ENCODE measurements around the gene CEP44.
"Not testable (repeated sequence)": the region's sequence is repeated elsewhere in the genome, so short reads cannot be mapped to it uniquely, and the experiment has no call there.

CEP44 gene

DNA sequence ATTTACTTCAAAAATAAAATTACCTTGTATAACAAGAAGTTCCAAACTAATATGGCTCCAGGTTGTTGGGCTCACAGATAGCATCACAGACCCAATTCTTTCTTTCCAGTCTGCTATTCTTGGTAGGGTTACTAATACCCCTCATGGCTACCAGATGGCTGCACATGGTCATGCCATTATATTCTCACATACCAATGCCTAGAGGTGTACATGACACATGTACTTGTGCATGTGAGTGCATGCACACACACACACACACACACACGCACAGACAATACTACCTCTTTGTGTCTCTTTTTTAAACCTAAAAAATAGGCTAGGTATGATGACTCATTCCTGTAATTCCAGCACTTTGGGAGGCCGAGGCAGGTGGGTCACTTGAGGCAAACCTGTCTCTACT, 31.3 kb upstream of the CEP44 start:
- no peak for DNase-seq (ENCODE audit: low read depth)
- H3K4me3 ChIP-seq (ENCODE audit: low read depth, low read length) = no peak overlapping the region
- TF ChIP-seq, protein P1, sequence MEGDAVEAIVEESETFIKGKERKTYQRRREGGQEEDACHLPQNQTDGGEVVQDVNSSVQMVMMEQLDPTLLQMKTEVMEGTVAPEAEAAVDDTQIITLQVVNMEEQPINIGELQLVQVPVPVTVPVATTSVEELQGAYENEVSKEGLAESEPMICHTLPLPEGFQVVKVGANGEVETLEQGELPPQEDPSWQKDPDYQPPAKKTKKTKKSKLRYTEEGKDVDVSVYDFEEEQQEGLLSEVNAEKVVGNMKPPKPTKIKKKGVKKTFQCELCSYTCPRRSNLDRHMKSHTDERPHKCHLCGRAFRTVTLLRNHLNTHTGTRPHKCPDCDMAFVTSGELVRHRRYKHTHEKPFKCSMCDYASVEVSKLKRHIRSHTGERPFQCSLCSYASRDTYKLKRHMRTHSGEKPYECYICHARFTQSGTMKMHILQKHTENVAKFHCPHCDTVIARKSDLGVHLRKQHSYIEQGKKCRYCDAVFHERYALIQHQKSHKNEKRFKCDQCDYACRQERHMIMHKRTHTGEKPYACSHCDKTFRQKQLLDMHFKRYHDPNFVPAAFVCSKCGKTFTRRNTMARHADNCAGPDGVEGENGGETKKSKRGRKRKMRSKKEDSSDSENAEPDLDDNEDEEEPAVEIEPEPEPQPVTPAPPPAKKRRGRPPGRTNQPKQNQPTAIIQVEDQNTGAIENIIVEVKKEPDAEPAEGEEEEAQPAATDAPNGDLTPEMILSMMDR (IDR thresholded peaks at IDR 0.05; ENCODE audit: insufficient read depth, low read depth, low read length, missing control alignments) = no peak

DNA sequence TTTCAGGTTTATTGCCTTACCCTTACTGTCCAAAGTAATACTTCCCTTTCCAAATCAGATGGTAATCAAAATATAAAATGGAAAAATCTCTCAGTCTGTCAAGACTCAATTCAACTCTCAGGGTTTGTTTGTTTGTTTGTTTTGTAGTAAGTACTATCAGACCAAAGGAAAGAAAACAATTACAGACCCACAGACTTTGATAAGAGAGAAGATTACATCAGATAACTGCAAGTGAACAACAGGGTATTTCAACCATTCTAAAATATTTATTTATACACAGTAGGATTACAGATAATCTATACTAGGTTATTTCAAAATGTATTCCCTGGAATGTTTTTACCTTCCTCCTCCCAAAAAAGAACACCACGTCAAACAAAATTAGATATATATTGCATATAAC, 29.1 kb upstream of the CEP44 start:
- no peak for DNase-seq (ENCODE audit: low read depth)
- TF ChIP-seq, protein P1 (IDR thresholded peaks at IDR 0.05; ENCODE audit: insufficient read depth, low read depth, low read length, missing control alignments) = no peak

DNA sequence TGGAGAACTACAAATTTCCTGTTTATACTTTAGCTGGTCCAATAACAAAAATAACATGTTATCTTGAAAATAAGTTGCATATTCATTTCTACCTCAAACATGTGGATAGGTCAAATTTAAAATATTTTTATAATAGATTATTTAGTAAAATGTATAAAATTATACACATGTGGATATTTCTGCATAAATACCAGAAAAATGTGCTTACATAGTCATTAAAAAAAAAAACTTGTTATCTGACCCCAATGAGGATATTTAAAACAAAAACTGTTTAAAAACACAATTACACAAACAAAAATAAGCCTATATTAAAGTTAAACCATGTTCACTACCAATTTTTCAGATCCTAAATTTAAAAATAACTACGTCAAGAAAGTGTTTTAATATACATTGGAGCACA, 28.3 kb upstream of the CEP44 start:
- DNase-seq (ENCODE audit: low read depth) = no peak
- TF ChIP-seq, protein P1 (IDR thresholded peaks at IDR 0.05; ENCODE audit: insufficient read depth, low read depth, low read length, missing control alignments) = no peak

More for the DNA sequence above, 29.1 kb upstream of the CEP44 start:
- no peak overlapping the region for H3K4me3 ChIP-seq (ENCODE audit: low read depth, low read length)

DNA sequence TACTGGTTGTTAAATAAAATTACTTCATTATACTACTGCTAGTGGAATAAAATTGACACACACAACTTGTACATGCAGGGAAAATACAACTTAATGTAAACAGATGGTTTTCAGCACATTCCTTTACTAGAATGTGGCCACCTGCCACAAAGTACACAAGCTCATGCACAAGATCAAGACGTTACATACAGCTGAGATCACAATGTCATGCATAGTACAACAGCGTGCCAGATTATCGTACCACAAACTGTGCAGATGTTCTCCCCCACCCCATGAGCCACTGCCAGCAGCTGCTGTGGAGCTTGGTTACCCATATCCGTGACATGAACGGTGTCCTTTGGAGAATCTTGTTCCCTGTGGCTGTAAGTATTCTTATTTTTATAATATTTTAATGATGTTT, 27.9 kb upstream of the CEP44 start:
- no peak overlapping the region for H3K4me3 ChIP-seq (ENCODE audit: low read depth, low read length)
- TF ChIP-seq, protein P1 (IDR thresholded peaks at IDR 0.05; ENCODE audit: insufficient read depth, low read depth, low read length, missing control alignments) = no peak
- no peak for DNase-seq (ENCODE audit: low read depth)

More for the DNA sequence above, 28.3 kb upstream of the CEP44 start:
- no peak overlapping the region for H3K4me3 ChIP-seq (ENCODE audit: low read depth, low read length)

DNA sequence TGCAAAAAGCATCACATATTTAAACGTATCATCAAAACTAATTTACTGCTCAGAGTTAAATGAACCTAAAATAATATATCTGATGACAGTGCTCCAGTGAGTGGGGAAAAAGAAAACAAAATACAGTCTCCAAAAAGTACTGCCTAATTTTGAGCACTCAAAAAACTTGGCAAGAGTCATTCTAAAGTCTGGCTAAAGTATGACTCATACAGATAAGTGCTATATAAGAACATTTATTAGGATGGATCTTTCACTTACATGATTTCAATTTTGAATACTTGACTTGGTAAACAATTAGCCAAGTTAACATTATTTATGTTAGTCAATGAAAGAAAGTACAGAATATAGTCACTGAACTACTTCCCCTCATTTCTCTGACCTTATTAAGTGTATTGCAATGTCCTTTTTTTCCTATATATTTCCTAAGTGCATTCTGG, 27.4 kb upstream of the CEP44 start:
- H3K4me3 ChIP-seq (ENCODE audit: low read depth, low read length) = no peak overlapping the region
- TF ChIP-seq, protein P1 (IDR thresholded peaks at IDR 0.05; ENCODE audit: insufficient read depth, low read depth, low read length, missing control alignments) = no peak
- DNase-seq (ENCODE audit: low read depth) = no peak

DNA sequence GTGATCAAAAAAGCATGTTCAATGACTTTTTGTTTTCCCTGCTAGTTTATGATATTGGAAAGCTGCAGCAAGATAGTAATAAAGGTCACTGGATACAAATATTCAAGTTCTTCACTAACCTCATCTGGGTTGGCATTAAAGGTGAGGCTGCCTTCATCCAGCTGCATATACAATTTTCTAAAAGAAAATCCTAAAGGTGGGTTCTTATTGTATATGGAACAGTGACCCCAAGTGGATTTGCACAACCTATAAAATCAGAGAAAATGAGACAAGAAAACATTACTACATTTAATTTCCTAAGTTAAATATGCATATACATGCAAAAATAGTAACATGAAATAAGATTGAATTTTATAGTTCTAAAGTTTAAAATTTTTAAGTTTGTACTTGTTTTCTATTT, 24.1 kb upstream of the CEP44 start:
- TF ChIP-seq, protein P1 (IDR thresholded peaks at IDR 0.05; ENCODE audit: insufficient read depth, low read depth, low read length, missing control alignments) = no peak
- DNase-seq (ENCODE audit: low read depth) = no peak
- H3K4me3 ChIP-seq (ENCODE audit: low read depth, low read length) = no peak overlapping the region

DNA sequence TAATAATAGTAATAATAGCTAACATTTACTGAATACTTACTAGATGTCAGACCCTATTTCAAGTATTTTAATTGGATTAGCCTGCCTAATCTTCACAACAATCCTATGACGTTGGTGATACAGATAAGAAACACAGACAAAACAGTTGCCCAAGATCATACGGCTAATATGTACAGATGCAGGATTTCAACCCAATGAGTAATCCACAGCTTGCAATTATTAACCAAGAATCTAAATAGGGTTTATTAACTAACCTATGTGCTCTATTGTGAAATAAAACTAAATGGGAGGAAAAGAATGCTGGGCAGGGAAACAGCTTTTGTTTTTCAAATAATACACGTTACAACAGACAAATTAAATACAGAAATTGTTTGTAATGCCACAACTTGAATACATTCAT, 23.6 kb upstream of the CEP44 start:
- TF ChIP-seq, protein P1 (IDR thresholded peaks at IDR 0.05; ENCODE audit: insufficient read depth, low read depth, low read length, missing control alignments) = no peak
- H3K4me3 ChIP-seq (ENCODE audit: low read depth, low read length) = no peak overlapping the region
- DNase-seq (ENCODE audit: low read depth) = no peak

DNA sequence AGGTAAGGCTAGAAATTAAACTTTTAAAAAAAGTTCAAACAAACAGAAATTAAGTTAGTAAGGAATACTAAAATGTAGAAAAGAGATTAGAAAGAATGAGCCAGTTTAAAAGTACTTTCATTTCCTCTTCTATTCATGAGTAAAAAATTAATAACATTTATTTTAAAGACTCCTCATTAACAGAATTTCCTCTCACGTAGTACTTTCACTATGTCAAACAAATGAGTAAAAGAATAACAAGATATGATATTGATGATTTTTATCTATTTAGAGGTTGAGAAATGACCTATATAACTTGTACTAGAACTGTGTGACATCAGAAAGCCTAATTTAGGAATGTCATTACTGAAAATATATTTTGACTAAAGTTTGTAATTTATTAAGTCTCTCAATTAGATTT, 22.3 kb upstream of the CEP44 start:
- DNase-seq (ENCODE audit: low read depth); H3K4me3 ChIP-seq (ENCODE audit: low read depth, low read length): not testable (repeated sequence)

Data from GM12865 (cell line).